Non-pigmented ciliary epithelial cell (primary cell): Measurements from ENCODE around the gene TUBGCP4.

Experiments
- DNase-seq: peaks from one replicate; pipeline ENCODE4 v3.0.0-alpha.2; 2010; ENCODE audit warnings: low read depth

TUBGCP4 gene

GRCh38 chr15:43403616-43404015 lies 32.7 kb downstream of the TUBGCP4 start:
- no peak for DNase-seq

GRCh38 chr15:43404130-43404529 lies 33.2 kb downstream of the TUBGCP4 start:
- no peak for DNase-seq

DNA sequence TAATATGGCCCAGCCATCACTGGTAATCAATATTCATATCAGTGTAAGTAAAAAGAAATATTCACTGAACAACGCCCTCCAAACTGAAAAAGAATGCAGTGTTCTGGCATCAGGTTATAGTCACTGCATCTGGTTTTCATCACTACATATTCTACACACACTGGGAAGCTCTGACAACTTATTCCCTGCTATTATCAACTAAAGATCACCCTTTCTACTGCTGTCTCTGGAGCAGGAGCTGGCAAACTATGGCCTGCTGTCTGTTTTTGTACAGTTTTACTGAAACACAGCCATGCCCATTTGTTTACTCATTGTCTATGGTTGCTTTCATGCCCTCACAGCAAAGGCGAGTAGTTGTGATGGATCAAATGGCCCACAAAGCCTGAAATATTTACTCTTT lies 35.3 kb downstream of the TUBGCP4 start:
- DNase-seq: no peak

- DNase-seq: no peak
These were observed 35.9 kb downstream of the TUBGCP4 start for GRCh38 chr15:43406808-43407207.

- no peak for DNase-seq
These were observed 37.9 kb downstream of the TUBGCP4 start for GRCh38 chr15:43408789-43409188.

- DNase-seq: no peak
These were observed 39.8 kb downstream of the TUBGCP4 start for GRCh38 chr15:43410572-43411214.

DNA sequence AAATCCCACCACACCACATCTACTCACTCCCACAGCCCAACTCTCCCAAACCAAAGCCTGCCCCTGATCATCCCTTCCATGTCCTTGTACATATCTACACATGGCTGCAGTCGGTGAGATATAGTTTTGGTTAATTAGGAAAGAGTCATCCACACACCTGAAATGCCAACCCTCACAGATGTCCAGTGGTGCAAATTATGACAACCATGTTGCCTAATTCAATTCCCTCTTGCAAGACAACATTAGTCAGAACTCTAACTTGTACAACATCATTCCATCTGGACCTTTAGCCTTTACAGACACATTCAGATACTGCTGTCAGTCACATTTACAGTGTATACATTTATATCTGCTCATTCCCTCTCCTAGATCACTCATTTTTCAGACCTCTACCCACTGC lies 41.2 kb downstream of the TUBGCP4 start:
- no peak for DNase-seq

DNA sequence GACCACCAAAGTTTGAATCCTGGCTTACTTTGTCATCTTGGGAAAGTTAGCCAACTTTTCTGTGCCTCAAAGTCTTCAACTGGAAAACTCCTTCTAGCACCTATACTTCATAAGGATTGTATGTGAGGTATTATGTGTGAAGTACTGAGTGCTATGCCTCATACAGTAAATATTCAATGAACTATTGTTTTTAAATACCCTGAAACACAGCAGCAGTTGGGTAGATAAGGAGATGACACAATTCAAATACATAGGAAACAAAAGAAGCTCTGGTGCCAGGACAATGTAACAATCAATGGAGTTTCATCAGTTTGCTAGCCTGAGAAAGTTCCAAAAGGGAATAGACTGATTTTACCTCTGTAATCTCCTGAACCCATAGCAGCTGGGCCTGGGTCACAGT lies 43.3 kb downstream of the TUBGCP4 start:
- DNase-seq: no peak

GRCh38 chr15:43420435-43420834 lies 49.5 kb downstream of the TUBGCP4 start:
- DNase-seq: no peak

DNA sequence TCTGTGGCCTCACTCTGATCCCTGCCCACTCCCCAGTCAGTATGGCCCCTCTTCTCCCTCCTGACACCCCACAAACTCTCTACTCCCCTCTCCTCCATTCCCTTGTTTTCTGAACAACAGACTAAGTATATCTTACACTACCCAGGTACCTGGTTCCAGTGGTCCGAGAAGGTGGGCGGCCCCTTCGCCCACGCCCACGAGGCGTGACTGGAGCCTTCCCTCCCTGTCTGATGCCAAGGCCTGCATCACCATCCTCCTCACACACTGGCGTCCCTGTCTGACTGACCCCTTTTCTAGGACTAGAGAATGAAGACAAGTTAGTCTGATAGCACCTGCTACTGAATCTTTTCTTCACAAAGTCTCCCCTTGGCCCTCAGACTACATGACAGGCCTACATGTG lies 50.0 kb downstream of the TUBGCP4 start:
- no peak for DNase-seq

DNA sequence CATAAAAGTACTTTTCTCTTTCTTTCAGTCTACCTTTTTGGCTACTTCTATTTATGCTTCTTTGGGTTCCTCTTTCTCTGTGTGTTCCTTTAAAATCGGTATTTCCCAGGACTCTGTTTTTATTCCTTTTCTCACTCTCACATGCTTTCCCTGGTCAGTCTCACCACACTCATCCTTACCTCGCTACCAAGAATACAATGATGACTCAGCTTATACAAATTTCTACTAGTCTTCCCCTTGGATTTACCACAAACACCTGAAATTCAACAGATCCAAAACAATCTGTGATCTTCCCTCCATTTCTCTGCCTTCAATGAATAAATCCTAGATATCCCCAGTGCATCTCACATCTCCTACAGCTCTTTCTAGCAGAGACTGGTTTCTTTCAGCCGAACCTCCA lies 52.9 kb downstream of the TUBGCP4 start:
- no peak for DNase-seq

DNA sequence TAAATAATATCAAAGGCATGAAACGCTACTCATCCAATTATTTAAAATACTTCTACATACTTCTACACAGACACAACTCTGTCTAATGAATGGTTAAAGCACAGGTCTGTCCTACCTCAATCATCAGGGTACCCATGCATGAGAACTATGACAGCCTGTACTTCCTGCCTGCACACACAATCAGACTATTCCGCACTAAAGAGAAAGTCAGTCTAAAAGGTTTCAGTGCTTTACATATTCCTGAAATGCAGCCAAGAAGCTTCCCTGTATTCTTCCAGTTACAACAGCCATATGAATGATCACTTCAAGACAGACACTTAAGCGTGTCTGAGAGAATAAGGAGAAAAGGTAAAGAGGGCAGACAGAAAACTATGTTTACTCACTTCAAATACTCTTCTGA lies 58.8 kb downstream of the TUBGCP4 start:
- DNase-seq: no peak

- DNase-seq: peak; percentile 51
These were observed 62.3 kb downstream of the TUBGCP4 start for GRCh38 chr15:43433165-43433564.

DNA sequence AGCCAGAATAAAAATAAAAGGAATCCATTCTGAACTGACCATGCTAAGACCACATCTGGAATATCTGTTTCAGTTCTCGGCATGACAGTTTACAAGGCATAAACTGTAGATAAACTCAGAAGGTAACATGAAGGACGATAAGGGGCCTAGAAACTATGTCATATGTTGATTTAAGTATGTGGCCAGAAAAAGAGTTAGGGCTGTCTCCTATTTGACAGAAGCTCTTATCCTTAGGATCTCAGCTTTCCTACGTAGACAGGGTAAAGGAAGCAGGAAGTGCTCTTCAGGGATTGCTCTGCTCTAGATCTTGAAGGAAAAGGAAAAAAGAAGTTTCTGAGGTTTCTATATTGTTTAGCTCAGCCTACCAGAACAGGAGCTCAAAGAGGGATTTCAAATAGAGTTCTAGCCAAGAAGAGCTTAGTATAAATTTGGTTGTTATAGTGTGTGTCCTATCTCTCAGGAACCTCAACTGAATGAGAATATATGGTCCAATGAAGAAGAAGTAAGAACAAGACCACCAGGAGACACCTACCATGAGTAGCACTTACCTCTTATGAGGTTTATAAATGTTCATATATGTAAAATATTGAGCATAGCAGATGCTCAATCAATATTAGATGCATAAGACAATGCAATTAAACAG lies 62.9 kb downstream of the TUBGCP4 start:
- no peak for DNase-seq

- no peak for DNase-seq
These were observed 63.5 kb downstream of the TUBGCP4 start for GRCh38 chr15:43434446-43434845.

GRCh38 chr15:43436395-43436794 lies 65.5 kb downstream of the TUBGCP4 start:
- DNase-seq: no peak

DNA sequence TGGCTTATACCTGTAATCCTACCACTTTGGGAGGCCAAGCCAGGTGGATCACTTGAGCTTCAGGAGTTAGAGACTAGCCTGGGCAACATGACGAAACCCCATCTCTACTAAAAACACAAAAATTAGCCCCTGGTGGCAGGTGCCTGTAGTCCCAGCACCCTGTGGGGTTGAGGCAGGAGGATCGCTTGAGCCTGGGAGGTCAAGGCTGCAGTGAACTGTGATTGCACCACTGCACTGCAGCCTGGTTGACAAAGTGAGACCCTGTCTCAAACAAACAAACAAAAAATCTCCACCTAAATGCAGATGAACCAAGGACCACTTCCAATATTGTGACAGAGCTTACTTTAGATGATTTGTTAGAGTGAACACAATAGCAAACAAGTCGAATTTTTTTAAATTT lies 68.4 kb downstream of the TUBGCP4 start:
- no peak for DNase-seq

GRCh38 chr15:43440721-43441281 lies 69.9 kb downstream of the TUBGCP4 start:
- DNase-seq: peak; percentile 94

DNA sequence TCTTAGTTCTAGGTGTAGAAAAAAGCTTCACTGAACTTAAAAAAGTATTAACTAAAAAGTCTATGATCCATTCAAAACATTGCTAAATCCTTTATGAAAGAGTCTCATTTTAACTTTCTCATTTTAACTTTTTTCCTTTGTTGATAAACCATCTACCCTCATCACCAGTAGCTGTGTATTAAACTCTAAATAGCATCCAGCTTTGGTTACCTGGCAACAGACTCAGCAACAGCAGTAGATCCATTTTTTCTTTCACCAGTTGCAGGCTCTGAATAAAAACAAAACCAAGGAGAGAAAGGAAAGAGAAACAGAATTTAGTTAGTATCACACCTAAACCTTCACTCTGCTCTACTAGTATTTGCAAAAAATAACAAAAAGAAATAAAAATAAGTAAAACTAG lies 70.4 kb downstream of the TUBGCP4 start:
- no peak for DNase-seq

- DNase-seq: no peak
These were observed 75.4 kb downstream of the TUBGCP4 start for GRCh38 chr15:43446344-43446743.

DNA sequence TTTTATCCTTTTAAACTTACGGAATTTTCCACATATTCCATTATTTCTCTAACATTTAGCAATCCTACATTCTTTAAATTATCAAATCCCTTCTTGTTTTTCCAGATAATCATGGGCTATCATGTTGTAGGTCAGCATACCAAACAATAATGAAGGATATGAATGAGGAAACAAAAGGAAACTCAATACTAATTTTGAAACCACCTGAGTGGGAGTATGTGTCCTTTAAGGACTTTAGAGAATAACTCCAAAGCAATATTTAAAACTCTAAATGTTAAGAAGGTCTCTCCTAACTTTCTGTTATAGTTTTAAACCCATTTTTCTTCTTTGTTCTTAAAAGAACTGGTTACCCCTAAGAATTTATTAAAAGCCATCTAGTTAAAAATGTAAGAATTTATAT lies 79.1 kb downstream of the TUBGCP4 start:
- no peak for DNase-seq
